GM19455 (cell line): Measurements from ENCODE around the gene MRPS6.

Experiments used
- ATAC-seq: cut with Tn5 transposase; IDR thresholded peaks from one replicate; pipeline ENCODE4 v1.9.1; 2021; ENCODE audit not compliant: unreplicated experiment

The MRPS6 gene

DNA sequence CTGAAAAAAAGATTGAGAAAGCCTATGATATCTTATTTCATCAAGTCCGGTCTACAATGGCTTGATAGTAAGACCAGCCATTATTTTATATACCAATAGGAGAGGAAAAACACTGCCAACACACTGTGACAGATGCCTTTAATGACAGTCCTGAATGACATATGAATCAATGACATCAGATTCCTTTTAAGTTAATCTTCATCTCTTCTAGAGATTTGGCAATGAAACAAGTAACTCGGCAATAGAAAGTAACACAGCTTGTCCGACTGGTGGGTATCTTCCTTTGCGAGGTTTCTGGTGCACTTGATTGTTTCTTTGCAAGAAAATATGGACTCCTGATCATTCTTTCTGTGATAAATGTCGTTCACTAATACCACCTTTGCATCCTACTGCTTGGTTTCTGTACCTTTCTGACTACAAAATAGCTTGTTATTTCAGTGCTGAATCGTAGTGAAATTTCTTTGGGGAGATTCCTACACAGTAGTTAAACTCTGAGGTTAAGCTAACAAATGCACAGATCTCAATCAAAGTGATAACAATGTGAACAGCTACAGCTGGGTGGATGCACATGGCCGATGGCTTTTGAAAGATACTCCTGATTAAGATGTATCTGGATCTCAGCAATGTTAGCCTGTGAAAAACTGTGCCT, 104.7 kb downstream of the MRPS6 start:
- ATAC-seq: no peak

DNA sequence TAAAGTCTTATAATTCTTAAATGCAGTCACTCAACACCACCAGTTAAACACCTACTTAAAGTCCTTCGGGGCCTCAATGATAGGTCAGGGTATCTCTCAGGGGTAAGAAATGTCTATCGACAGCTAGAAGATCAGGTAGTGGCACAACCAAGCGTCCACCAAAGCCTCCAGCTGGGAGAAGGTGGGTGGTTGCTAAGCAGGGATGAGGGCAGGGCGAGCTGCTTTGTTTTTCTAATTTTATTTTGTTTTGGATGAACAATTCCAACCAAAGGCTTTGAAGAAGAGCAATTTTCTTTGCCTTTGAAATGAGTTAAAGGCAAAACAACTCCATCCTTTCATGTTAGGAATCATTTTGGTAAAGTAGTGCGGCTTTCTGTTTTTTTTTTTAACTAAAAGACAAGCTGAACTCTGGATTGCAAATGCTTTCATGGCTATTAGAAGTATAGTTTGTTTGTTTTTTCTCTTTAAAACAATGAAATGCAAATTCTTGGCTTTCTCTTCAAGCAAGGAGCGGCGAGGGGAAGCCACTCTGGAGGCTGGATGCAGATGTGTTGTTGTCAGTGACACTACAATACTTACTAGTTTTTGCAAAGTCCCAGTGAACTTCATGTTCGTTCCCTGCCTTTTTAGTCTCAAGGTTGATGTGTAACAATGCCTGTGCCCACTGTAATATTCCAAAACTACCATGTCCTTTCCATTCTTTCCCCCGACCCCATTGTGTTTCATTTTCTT, 106.0 kb downstream of the MRPS6 start:
- no peak for ATAC-seq

DNA sequence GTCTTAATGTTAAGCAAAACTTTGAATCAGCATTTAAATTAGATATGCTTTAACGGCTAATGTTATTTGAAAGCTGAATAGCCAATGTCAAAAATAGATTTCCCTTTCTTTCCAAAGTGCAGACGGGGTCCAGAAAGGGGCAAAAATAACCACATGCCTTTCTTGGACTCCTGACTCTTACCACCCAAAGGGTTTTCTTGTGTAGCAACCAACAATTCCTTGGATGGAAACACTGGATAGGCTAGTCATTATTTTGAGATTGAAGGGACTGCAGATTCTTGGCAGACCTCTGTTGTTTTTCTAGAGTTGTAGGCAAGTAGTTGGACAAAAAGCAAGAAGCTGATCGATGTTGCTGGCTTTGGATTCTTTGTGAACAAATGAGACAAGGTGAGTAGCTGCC, 107.0 kb downstream of the MRPS6 start:
- ATAC-seq: no peak

DNA sequence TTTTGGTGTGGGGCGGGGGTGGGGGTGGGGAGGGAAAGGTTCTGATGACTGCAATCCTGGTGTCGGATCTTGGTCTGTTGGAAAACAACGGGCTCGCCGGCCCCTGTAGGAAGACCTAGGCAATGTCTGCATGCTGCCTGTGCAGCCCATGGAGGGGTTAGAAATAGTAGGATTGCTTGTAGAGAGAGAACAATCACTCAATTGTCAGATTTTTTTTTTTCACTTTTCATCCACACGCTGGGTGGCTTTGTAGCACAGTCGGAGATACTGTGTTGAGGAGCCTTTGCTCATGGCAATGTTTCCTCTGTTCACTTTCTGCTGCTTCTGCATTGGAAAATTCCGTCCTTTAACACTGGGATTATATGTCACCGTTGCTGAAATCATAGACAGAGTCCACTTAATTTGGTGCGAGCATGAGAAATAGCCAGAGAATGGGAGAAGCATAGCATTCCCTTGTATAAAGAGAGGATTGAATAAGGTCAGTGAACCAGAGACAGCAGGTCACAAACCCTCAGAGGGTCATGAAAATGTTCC, 107.5 kb downstream of the MRPS6 start:
- no peak for ATAC-seq

DNA sequence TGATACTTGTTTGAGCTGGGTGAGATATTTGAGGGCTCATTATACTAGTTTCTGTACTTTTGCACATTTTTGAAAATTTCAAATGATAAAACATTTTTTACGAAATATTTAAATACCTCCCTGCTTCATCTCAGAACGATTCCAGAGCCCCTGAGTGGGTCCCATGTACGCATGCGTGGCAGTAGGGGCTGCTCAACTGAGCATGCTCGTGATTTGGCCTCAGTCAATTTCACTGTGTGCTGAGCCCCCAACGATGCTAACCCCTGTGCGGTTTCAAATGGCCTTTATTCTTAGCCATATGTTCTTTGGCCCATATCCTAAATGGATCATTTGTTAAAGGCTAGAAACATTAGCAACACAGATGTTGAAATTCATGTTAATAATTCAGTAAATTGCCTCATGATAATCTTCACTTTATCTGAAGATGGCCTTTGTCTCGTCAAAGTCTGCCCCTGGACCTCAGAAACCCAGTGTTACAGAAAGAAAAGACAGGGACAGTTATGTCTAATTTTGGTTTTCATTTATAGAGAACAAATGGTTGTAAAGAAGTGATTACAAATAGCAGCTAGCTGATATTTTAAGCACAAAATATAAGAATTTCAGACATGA, 108.2 kb downstream of the MRPS6 start:
- ATAC-seq: no peak

DNA sequence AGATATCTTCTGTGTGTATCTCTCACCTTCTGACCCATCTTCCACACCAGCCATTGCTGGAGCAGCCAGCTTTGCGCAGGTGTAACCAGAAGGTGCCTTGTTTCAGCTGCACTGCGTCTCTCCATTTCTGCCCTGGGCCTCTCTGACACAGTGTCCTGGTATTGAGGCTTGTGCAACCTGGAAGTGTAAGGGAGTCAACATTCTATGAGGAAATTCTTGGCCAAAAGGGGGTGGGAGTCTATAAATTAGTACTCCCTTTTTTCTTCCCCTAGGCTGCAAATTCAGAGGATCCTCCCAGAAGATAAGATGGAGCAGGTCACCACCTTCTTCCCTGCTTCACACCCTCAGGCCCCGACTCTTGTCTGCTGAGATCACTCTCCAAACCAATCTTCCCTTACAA, 109.1 kb downstream of the MRPS6 start:
- no peak for ATAC-seq

DNA sequence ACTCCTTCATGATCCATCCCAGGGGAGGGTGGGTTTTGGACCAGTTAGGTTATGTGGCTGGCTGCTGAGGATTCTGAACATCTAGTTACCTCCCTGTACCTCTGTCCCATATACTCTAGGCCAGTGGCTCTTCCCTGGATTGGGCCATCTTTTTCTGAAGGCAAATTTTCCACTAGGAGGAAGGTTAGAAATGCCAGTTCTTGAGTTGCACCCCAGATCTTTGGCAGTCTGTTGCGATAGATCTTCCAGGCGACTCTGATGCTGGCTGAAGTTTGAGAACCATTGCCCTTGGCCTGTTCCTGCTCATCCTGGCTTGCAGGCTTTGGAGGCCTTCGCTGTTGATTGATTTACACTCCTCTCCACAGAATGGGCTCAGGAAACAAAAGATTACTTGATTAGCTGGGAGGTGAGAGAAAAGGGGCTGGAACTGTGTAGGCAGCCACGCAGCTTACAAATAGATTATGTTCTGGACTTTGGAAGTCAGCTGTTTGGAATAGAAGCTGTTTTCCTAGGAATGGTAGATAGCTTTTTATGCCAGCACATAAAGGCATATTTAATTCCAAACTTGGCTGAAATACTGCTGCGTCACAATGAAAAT, 110.1 kb downstream of the MRPS6 start:
- ATAC-seq: no peak

DNA sequence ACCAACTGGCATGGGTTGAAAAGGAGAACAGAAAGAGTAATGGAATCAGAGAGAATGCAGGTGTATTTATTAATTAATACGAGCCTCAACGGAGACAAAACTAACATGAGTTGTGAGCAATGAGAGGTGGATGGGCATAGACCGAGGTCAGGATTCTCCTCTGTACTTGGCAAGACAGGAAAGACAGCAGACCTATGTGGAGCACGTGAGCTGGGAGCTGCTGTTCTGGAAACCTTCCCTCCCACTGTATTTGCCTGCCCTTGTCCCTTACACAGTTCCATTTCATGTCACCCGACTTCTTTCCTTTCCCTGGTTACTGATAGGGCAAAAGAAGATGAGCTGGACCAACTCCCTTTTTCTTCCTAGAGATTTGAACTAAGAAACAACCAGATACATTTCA, 110.9 kb downstream of the MRPS6 start:
- ATAC-seq: no peak

DNA sequence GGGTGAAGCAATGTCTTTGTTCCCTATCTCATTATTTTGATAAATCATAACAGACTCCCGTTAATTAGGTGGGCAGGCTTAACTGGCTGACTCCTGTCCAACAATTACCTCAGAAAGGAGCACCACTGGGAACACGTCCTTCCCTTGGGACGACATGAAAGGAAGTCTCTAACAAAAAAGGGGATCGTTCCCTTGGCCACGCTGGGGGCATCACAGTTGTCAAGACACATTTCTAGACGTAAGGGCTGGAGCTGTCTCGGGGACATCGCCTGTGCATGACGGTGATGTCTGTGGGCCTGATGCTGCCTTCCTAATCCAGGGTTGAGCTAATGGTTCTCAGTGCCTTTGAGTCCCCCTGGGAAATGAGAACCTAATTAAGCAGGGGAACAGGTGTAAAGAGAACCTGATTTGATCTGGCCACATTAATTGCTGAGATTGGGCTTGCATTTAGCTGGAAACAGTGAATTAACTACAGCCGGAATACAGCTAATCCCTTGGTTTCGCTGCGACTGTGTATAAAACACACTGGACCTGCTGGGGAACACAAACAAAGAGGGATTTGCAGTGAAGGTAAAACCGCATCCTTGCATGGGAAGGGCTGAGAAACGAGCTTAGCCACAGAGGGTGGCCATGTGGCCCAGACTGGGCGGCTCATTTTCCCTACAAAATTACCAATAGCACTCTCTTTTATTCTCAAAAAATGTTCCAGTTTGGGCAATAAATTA, 111.8 kb downstream of the MRPS6 start:
- no peak for ATAC-seq

DNA sequence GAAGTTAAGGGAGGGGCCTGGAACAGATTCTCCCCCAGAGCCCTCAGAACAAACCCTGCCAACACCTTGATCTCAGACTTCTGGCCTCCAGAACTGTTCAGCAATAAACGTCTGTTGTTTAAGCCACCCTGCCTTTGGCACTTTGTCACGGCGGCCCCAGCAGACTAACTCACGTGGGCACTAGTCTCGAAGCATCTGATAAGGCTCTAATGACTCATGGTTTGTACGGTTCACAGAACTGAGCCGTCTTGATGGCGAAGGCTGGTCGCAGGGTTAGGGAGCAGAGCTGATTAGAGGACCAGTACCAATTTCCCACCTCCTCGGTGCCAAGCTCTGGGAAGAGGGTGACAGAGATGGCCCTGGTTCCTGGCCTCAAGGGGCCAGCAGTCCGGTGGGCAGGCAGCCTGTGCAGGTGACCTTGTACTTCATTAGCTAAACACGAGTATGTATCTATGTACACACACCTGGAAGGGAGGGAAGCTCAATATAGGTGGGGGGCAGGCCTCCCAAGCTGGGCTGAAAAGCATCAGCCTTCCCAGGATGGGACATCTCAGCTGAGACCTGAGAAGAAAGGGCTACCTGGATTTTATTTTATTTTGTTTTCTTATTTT, 112.8 kb downstream of the MRPS6 start:
- ATAC-seq: no peak

DNA sequence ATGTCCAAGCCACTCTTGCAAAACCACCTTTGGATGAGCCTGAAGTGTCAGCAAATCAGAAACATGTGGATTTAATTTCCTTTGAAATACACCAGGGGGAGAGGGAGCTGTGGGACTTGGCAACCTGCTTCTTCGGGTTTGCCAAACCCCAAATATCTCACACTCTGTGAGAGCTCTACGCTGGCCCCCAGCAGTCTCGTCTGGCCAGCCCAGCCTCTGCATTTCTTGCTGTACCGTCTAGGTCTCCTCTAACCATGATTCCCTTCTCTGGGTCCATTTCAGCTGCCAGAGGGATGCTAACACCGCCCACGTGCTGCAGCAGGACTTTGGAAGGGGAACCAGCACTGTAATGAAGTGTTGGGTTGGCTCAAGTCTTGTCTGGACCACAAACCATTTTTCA, 114.6 kb downstream of the MRPS6 start:
- no peak for ATAC-seq

DNA sequence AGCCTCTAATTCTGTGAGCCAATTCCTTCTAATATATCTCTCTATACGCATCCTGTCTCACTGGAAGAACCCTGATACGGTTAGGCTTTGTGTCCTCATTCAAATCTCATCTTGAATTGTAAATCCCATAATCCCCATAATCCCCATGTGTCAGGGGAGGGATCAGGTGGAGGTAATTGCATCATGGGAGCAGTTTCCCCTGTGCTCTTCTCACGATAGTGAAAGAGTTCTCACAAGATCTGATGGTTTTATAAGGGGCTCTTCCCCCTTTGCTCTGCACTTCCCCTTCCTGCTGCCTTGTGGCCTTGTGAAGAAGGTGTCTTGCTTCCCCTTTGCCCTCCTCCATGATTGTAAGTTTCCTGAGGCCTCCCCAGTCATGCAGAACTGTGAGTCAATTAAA, 116.1 kb downstream of the MRPS6 start:
- no peak for ATAC-seq

DNA sequence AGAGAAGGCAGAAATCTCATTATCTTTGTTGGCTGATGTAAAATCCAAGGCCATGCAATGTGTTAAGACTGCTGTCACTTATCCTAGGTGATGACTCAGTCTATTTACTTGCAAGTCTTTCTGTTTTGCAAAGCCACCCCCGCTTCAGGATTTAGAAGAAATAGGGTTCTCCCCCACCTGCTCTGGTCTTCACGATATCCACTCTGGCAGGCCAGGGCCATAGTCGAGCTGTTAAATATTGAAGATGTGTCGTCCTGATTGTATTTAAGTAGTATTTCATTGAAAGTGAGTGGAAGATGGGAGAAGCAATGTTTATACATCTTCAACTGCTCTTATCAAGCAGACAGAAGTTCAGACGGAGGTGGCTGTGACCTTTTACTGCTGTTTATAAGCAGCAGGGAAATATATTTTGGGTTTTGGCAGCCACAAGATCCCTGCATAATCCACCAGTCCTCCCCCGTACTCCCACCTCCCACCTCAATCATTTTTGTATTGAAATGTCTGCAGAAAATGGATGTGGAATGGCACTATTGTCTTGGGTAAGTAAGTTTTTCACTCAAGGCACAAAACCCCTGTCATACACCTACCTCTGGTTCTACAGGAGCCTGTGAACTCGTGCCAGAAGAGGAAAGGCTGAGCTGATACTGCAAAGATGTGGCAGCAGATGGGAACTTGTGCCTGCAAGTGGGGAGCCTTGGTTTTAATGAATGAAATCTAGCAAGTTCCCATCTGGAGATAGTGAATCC, 117.4 kb downstream of the MRPS6 start:
- no peak for ATAC-seq

DNA sequence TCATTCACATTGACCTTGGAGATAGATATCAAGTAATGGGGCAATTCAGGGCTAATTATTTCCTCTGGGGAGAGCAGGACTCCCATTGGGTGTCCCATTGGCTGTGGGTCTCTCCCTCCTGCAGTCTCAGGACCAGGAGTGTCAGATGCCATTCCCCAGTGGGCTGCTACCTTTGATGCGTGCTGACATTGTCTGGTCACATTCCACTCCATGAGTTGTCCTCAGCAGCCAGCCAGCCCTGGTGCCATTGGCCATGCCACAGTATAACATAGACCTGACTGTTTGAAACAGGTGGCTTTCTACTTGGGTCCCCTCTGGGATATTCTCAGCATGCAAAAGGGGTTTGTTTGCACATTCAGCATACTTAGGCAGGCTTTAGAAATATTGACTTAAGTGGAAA, 118.5 kb downstream of the MRPS6 start:
- ATAC-seq: no peak
